Endothelial cell of umbilical vein (primary cell): ENCODE measurements around the gene GFI1B. TPM values are rescaled to one million over a fixed set of nuclear protein-coding genes. Genes with fewer than 3 reads are reported as not detected.

ENCODE experiments used
- BruUV-seq: library from RNA; stranded (reverse); fragments of 400-500 nt; replicated peaks from 2 replicates; lab custom pipeline; 2021; lab: Mats Ljungman, UMichigan
- CTCF ChIA-PET: fragments of 300-600, 350-600 bp; sonication (Branson Sonifier 250); formaldehyde crosslinking; loops from one replicate; lab custom pipeline; 2021; ENCODE audit warnings: antibody characterized with exemption, inconsistent platforms; lab: Charles Lee
- POLR2A ChIA-PET: fragments of 300-600, 350-600 bp; sonication (Branson Sonifier 250); formaldehyde crosslinking; loops from one replicate; lab custom pipeline; 2021; ENCODE audit warnings: antibody characterized with exemption, inconsistent platforms; lab: Charles Lee
- DNase-seq: peaks from one replicate; pipeline ENCODE4 v3.0.0-alpha.2; 2011; ENCODE audit warnings: low read depth, low spot score
- FAIRE-seq: peaks from 2 replicates; lab custom pipeline; 2011; peaks lifted over from hg19 to GRCh38; lab: Jason Lieb, UNC
- H2AFZ ChIP-seq: 2 replicates; pipeline ENCODE4 v1.6.0; 2012; ENCODE audit warnings: low read depth, low read length, control low read depth, inconsistent platforms
- H3K27ac ChIP-seq: 2 replicates; pipeline ENCODE4 v1.5.1; 2011; ENCODE audit warnings: low read depth, mild to moderate bottlenecking, control low read depth, low read length, moderate library complexity; ENCODE audit not compliant: insufficient read depth
- H3K27me3 ChIP-seq, 2 experiments: 2 replicates each; pipeline versions ENCODE4 v1.6.0 to v1.6.1; 2011; ENCODE audit warnings: low read length in 2 of 2, mixed read lengths in 1 of 2; ENCODE audit not compliant: control insufficient read depth in 2 of 2, insufficient read depth in 2 of 2
- H3K36me3 ChIP-seq, 2 experiments: 2 replicates in 1 of 2; 3 replicates in 1 of 2; pipeline ENCODE4 v1.5.1; 2011; ENCODE audit warnings: low read length in 2 of 2, mild to moderate bottlenecking in 1 of 2, moderate library complexity in 1 of 2; ENCODE audit not compliant: control insufficient read depth in 2 of 2, insufficient read depth in 2 of 2; ENCODE audit errors: extremely low read depth in 1 of 2
- H3K4me1 ChIP-seq: 3 replicates; pipeline ENCODE4 v1.5.1; 2011; ENCODE audit warnings: mild to moderate bottlenecking, low read length; ENCODE audit not compliant: control insufficient read depth, insufficient read depth; ENCODE audit errors: extremely low read depth
- H3K4me2 ChIP-seq: 2 replicates; pipeline ENCODE4 v1.6.1; 2011; ENCODE audit warnings: low read length, control low read depth, mixed read lengths; ENCODE audit not compliant: insufficient read depth
- H3K4me3 ChIP-seq, 3 experiments: fragments of 200-600 bp in 1 of 3; sonication (generic), shearing (Covaris generic) in 1 of 3; replicated peaks in 1 of 3; 2 replicates each; pipeline ENCODE4 v1.5.1; 2011 to 2016; ENCODE audit warnings: control low read depth in 3 of 3, low read length in 3 of 3, mild to moderate bottlenecking in 2 of 3, inconsistent platforms in 1 of 3, low read depth in 1 of 3, moderate library complexity in 1 of 3; ENCODE audit not compliant: insufficient read depth in 1 of 3
- H3K79me2 ChIP-seq: 2 replicates; pipeline ENCODE4 v1.6.0; 2012; ENCODE audit warnings: low read length, inconsistent platforms; ENCODE audit not compliant: control insufficient read depth, insufficient read depth
- H3K9ac ChIP-seq: replicated peaks from 2 replicates; pipeline ENCODE3; 2011; ENCODE audit warnings: low read length, control low read depth; ENCODE audit not compliant: insufficient read depth; ENCODE audit errors: extremely low read depth
- H3K9me1 ChIP-seq: replicated peaks from 3 replicates; pipeline ENCODE4 v1.6.0; 2011; ENCODE audit warnings: mild to moderate bottlenecking, low read length; ENCODE audit not compliant: control insufficient read depth, insufficient read depth; ENCODE audit errors: extremely low read depth
- H3K9me3 ChIP-seq: replicated peaks from 2 replicates; pipeline ENCODE4 v1.5.1; 2012; ENCODE audit warnings: low read length, inconsistent platforms; ENCODE audit not compliant: control insufficient read depth, insufficient read depth
- H4K20me1 ChIP-seq: replicated peaks from 2 replicates; pipeline ENCODE3; 2011; ENCODE audit warnings: mild to moderate bottlenecking, low read length; ENCODE audit not compliant: control insufficient read depth, insufficient read depth; ENCODE audit errors: extremely low read depth
- EZH2 ChIP-seq: IDR thresholded peaks from 2 replicates; pipeline ENCODE4 v1.6.1; 2012; ENCODE audit warnings: borderline replicate concordance, low read depth, mild to moderate bottlenecking, moderate library complexity, low read length, inconsistent platforms; ENCODE audit not compliant: severe bottlenecking
- FOS ChIP-seq: IDR thresholded peaks from 2 replicates; pipeline ENCODE4 v1.6.1; 2011; ENCODE audit warnings: mild to moderate bottlenecking, low read length, moderate library complexity, borderline replicate concordance; ENCODE audit not compliant: insufficient read depth
- GATA2 ChIP-seq: IDR thresholded peaks from 2 replicates; pipeline ENCODE4 v1.7.0; 2011; ENCODE audit warnings: low read depth, mild to moderate bottlenecking, moderate library complexity, mixed read lengths, low read length; ENCODE audit not compliant: insufficient read length, insufficient read depth
- JUN ChIP-seq: IDR thresholded peaks from 2 replicates; pipeline ENCODE4 v1.6.1; 2011; ENCODE audit warnings: borderline replicate concordance, low read depth; ENCODE audit not compliant: insufficient read length, insufficient read depth
- MYC ChIP-seq: IDR thresholded peaks from one replicate; pipeline ENCODE4 v1.6.1; 2011; ENCODE audit warnings: mild to moderate bottlenecking, low read depth, low read length
- POLR2A ChIP-seq: IDR thresholded peaks from 2 replicates; pipeline ENCODE4 v1.6.1; 2012; ENCODE audit warnings: low read depth, mild to moderate bottlenecking, control low read depth, low read length
- POLR2AphosphoS5 ChIP-seq: IDR thresholded peaks from 2 replicates; pipeline ENCODE4 v1.6.1; 2012; ENCODE audit warnings: low read depth, mild to moderate bottlenecking, control low read depth, low read length, moderate library complexity; ENCODE audit not compliant: insufficient read depth
- dilution Hi-C: fragments of 300-500 bp; cut with MboI; formaldehyde crosslinking; loops from one replicate; pipeline ENCODE4 v1.15.0; 2019; ENCODE audit warnings: low sequenced_read_pairs; ENCODE audit not compliant: extremely low pct_ligation_motif_present
- intact Hi-C: fragments of 100-400 bp; cut with micrococcal nuclease; formaldehyde crosslinking; loops from one replicate; pipeline ENCODE4 v1.10.0; 2022
- polyA plus RNA-seq, 4 experiments: library from polyadenylated mRNA; depleted of rRNA in 3 of 4; stranded (reverse) in 3 of 4; unstranded in 1 of 4; fragments of >200 nt; gene quantifications; 2 replicates each; pipeline versions ENCODE4 v1.2.1 to v1.2.3, GENCODE V29; 2011 to 2012; ENCODE audit warnings: missing spikeins in 1 of 4
- total RNA-seq: library from RNA; stranded (reverse); gene quantifications from 2 replicates; pipeline ENCODE4 v1.2.3, GENCODE V29; 2021
- TF ChIP-seq, protein P1 (sequence below), 2 donors: IDR thresholded peaks; 1 replicate in 1 of 2; 2 replicates in 1 of 2; pipeline ENCODE4 v1.5.1; 2011; ENCODE audit warnings: low read length in 2 of 2, mild to moderate bottlenecking in 2 of 2, moderate library complexity in 2 of 2, control low read depth in 1 of 2, inconsistent platforms in 1 of 2, low read depth in 1 of 2; ENCODE audit not compliant: insufficient read depth in 1 of 2; ENCODE audit errors: extremely low read depth in 1 of 2
- TF ChIP-seq, protein P2 (sequence below): IDR thresholded peaks from 2 replicates; pipeline ENCODE4 v1.6.1; 2011; ENCODE audit not compliant: insufficient read depth, insufficient read length

Gene GFI1B
- total and polyA plus RNA-seq, 2 donors (not counting 3 experiments of a cell fraction or from before 2014, with no cell fraction given): 0.04 TPM; not detected in 1

DNA sequence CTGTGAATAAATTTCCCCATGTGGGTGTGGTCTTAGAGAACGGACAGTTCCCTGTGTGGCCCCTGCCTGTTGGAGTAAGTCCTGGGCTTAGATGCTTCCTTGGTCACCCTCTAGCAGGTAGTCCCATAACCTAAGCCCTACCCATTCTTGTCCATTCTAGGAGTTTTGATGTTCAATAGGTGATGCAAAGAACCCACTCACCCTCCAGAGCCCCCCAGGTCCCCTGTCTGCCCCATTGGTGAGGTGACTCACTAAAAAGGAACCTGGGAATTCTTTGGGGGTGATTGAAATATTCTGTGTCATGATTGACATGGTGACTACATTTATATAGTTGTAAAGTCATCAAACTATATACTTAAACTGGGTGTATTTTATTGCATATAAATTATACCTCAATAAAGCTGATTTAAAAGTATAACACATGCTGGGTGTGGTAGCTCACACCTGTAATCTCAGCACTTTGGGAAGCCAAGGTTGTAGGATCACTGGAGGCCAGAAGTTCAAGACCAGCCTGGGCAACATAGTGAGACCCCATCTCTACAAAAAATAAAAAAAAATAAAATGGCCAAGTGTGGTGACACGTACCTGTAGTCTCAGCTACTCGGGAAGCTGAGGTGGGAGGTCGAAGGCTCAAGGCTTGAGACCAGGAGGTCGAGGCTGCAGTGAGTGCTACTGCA is 31.6 kb downstream of the GFI1B start:
- TF ChIP-seq FOS: no peak
- TF ChIP-seq JUN: no peak
- TF ChIP-seq GATA2: no peak
- TF ChIP-seq, protein P1, sequence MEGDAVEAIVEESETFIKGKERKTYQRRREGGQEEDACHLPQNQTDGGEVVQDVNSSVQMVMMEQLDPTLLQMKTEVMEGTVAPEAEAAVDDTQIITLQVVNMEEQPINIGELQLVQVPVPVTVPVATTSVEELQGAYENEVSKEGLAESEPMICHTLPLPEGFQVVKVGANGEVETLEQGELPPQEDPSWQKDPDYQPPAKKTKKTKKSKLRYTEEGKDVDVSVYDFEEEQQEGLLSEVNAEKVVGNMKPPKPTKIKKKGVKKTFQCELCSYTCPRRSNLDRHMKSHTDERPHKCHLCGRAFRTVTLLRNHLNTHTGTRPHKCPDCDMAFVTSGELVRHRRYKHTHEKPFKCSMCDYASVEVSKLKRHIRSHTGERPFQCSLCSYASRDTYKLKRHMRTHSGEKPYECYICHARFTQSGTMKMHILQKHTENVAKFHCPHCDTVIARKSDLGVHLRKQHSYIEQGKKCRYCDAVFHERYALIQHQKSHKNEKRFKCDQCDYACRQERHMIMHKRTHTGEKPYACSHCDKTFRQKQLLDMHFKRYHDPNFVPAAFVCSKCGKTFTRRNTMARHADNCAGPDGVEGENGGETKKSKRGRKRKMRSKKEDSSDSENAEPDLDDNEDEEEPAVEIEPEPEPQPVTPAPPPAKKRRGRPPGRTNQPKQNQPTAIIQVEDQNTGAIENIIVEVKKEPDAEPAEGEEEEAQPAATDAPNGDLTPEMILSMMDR (IDR thresholded peaks at IDR 0.05; ENCODE audit: extremely low read depth in 1 of 2, insufficient read depth in 1 of 2, low read depth in 1 of 2, low read length in 2 of 2): no peak
- TF ChIP-seq, protein P2, sequence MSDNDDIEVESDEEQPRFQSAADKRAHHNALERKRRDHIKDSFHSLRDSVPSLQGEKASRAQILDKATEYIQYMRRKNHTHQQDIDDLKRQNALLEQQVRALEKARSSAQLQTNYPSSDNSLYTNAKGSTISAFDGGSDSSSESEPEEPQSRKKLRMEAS: no peak
- no peak for TF ChIP-seq MYC
- TF ChIP-seq POLR2A: no peak
- TF ChIP-seq EZH2: no peak
- no peak for TF ChIP-seq POLR2AphosphoS5
- intact Hi-C loops: no loop called here
- no peak overlapping the region for H3K27ac ChIP-seq
- dilution Hi-C loops: no loop called here
- ChIA-PET POLR2A (no interaction called here), CTCF (interaction anchor here (1.4 to 4.6 kb wide), 2 partner anchors 12 to 20 kb away, joined by 3 to 30 read pairs; partner anchors contain the start of gene GTF3C5)
- no peak overlapping the region for H3K4me2 ChIP-seq
- no peak overlapping the region for H2AFZ ChIP-seq
- H3K9me3 ChIP-seq: no peaks in the 10 kb centered on the region
- BruUV-seq: no TSS peak
- no peaks in the 10 kb centered on the region for H4K20me1 ChIP-seq
- no peaks in the 10 kb centered on the region for H3K36me3 ChIP-seq
- H3K4me3 ChIP-seq: no peak overlapping the region
- FAIRE-seq (no peak), DNase-seq (no peak)
- H3K9me1 ChIP-seq: no peaks in the 10 kb centered on the region
- H3K27me3 ChIP-seq: peaks cover 0 to 2% of the 10 kb centered on the region in 2 experiments
- H3K79me2 ChIP-seq: no peaks in the 10 kb centered on the region
- no peak overlapping the region for H3K9ac ChIP-seq
- no peaks in the 10 kb centered on the region for H3K4me1 ChIP-seq
